LNCaP clone FGC (cell line): Measurements from ENCODE around the gene BICD2.
A peak's percentile ranks its signal among the peaks of the same experiment; 100 is the strongest.

Experiments
- DNase-seq: peaks from one replicate; pipeline ENCODE4 v3.0.0-alpha.2; 2011; ENCODE audit warnings: low read depth
- H3K4me3 ChIP-seq: 2 replicates; pipeline ENCODE4 v1.5.1; 2011; ENCODE audit warnings: mild to moderate bottlenecking, low read depth, low read length, control low read depth
- TF ChIP-seq, protein P1 (sequence below): IDR thresholded peaks from 2 replicates; pipeline ENCODE4 v1.5.1; 2012; ENCODE audit warnings: mild to moderate bottlenecking; ENCODE audit not compliant: control insufficient read depth, insufficient read depth; ENCODE audit errors: extremely low read depth

The BICD2 gene

DNA sequence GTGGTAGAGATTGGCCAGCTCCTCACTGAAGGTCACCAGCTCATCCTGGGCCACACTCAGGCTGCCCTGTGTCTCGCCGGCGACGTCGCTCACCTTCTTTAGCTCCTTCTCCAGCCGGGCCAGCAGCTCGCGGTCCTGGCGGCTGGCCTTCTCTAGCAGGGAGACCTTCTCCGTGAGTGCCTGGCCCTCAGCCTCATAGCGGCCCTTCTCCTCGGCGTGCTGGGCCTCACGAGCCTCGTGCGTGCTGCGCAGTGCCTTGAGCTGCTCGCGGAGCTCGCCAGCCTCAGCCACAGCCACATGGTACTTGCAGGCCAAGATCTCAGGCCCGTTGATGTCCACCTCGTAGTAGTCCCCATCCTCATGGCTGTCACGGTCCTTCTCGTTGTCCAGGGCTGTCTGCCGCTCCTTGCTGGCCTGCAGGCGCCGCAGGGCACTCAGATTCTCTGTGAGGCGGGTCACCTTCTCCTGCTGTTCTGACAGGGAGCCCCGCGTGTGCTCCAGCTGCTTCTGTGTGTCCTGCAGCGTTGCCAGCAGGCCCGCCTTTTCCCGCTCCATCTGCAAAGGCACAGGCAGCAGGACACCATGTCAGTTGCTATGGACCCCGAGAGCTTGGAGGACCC lies 45.5 kb downstream of the BICD2 start:
- DNase-seq = no peak
- H3K4me3 ChIP-seq = no peak overlapping the region
- TF ChIP-seq, protein P1, sequence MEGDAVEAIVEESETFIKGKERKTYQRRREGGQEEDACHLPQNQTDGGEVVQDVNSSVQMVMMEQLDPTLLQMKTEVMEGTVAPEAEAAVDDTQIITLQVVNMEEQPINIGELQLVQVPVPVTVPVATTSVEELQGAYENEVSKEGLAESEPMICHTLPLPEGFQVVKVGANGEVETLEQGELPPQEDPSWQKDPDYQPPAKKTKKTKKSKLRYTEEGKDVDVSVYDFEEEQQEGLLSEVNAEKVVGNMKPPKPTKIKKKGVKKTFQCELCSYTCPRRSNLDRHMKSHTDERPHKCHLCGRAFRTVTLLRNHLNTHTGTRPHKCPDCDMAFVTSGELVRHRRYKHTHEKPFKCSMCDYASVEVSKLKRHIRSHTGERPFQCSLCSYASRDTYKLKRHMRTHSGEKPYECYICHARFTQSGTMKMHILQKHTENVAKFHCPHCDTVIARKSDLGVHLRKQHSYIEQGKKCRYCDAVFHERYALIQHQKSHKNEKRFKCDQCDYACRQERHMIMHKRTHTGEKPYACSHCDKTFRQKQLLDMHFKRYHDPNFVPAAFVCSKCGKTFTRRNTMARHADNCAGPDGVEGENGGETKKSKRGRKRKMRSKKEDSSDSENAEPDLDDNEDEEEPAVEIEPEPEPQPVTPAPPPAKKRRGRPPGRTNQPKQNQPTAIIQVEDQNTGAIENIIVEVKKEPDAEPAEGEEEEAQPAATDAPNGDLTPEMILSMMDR = no peak

DNA sequence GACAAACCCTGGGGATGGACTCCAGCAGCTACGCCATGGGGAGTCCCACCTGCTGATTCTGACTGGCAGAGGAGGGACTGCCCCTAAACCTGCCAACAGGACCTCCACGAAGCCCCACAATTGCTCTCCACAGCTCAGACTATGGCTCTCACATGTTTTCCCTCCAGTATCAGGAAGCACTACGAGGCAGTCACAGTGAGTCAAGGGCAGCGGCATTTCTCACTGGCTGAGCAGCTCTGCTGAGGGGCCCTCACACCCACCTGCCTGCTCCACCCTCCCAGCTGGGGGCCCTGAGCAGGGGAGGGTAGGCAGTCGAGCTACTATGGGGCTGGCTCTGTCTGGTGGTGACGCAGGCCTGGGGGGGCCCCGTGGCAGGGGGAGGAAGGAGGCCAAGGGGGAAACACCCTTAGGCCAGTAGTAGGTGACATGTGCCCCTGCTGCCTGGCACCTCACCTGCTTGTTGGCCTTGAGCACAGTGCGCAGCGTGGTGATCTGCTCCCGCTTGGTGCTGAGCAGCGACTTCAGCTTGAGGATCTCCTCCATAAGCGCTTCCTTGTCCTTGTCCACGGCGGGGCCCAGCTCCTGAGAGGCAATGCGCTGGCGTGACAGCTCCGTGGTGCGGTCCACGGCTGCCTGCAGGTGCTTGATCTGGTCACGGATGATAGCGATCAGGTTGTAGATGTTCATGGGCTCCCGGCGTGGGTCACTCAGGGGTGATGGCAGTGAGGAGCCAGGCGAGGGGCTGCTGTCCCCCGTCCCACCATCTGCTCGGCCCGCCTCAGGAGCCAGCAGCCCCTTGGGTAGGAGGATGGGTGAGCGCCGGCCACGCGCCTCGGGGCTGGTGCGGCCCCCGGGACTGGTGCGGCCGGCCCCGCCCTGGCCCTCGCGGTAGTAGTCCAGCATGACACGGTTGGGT lies 46.3 kb downstream of the BICD2 start:
- H3K4me3 ChIP-seq = no peak overlapping the region
- DNase-seq = no peak
- TF ChIP-seq, protein P1 = no peak

DNA sequence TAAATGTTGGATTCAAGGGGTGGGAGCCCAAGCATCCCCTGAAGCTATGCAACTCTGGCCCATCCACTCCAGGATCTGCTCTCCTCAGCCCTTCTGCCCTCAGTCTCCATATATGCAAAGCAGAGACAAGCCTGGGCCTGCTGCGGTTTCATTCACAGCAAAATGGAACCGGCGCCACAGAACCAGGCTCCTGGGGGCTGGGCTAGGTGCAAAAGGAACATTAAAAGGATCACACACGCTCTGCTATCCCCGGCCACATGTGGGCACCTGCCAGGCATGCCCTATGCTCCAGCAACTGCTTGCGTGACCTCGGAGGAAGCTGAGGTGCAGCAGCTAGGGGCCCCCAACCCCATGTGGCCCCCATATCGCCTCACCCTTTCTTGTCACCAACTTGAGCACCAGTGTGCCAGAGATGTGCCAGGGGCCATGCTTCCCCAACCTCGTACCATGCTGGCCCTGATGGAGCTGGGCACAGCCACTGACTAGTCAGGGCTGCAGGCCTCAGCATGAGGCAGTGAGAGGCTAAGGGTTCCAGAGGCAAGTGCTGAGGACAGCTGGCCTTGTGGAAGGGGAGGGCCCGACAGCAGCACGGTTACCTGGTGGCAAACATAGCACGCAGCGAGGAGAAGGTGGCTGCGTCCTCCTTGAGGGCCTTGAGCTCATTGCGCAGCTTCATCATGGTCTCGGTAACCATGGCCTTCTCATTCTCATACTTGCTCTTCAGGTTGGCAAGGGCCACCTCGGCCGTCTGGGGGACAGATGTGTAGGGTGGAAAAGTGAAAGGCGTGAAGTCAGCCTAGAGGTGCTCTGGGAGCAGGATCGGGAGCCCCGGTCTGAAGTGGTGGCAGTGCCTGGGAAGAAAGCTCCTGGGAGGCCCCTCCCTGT lies 47.2 kb downstream of the BICD2 start:
- no peak for DNase-seq
- TF ChIP-seq, protein P1 = no peak
- H3K4me3 ChIP-seq = no peak overlapping the region

DNA sequence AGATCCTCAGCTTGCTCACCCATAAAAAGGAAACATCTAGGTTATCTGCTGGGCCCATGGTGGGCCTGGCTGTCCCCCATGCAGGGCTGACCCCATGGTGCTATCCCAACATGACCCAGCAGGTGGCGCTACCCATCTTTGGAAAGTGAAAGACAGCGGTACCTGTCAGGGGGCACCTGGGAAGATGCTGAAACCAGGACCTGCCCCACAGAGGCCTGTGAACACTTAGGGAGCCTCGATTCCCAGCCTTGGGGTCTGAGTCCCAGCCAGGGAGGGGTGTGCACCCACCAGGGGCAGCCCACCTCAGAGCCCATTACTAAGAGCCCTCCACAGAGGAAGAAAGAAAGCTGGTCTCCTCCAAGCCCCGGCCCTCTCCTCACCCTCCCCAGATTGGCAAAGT lies 48.1 kb downstream of the BICD2 start:
- TF ChIP-seq, protein P1 = peak; percentile 88
- DNase-seq = no peak
- H3K4me3 ChIP-seq = no peak overlapping the region

DNA sequence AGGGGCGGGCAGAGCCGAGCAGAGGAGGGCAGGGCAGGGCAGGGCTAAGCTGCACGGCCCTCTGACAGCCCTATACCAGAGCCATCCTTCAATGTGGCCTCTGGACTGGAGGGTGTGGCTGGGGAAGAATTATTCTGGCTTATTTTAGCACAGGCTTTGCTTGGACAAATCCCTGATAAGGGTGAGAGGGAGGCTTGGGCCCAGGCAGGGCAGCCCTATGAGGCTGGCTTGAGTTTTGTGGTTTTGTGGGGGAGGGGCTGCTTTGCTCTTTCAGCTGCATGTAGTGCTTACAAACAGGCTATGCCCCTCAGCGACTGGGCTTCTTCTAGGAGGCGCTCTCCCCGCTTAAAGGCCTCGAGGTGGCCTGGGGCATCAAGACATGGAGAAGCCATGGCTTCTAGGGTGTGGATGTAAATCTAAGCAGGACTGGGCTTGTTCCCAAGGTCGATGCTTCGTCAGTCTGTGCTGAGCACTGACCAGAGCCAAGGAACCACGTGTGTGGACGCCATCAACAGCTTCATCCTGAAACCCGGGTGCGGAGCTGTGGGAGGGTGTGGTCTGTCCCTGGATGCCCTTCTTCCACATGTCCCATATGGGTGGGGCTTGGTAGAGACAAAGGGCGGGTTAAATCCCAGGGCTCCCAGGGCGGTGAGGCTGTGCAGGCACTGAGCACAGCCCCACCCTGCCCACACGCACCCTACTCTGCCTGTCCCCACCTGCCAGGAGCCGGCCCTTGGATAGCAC lies 49.0 kb downstream of the BICD2 start:
- TF ChIP-seq, protein P1 = no peak
- no peak for DNase-seq
- no peak overlapping the region for H3K4me3 ChIP-seq

DNA sequence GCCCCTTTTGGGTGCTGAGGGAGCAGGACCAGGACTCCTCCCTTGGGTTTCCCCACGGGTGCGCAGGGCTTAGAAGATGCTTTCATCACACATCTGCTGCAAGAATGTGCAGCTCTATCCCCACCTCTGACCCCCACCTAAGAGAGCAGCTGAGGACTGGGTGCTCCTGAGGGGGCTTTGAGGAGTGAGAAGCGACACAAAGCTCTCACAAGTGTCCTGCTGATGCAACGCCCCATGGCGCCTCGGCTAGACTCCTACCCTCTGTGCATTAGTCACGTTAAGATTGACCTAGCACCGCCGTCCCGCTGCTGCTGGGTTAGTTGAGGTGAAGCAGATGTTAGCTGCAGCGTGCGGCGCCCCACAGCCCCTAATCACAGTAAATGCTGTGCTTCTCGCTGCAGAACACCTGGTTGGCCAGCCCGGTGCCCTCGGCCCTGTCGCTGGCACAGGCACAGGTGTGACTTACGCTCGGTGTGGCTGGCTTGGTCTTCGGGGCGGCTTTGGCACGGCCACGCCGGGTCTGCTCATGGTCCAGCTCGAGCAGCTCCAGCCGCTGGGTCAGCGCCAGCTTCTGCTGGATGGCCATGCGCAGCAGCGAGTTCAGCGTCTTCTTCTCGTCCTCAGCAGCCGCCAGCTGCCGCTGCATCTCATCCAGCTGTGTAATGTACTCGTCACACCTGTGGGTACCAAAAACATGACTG lies 49.7 kb downstream of the BICD2 start:
- no peak for DNase-seq
- TF ChIP-seq, protein P1 = no peak
- no peak overlapping the region for H3K4me3 ChIP-seq
